ENCODE measurements around the gene MED27. TPM values are rescaled to one million over a fixed set of nuclear protein-coding genes. Genes with fewer than 3 reads are reported as not detected.

The MED27 gene
- total RNA-seq, 1 experiment from 2014 or later = 24.4 TPM

GRCh38 chr9:131943351-131943841, 136.3 kb downstream of the MED27 start:
- TF ChIP-seq REST (IDR thresholded peaks at IDR 0.05; ENCODE audit: insufficient read depth in 1 of 2, low read depth in 2 of 2, low read length in 1 of 2) = no peak
- TF ChIP-seq TCF7L2 (IDR thresholded peaks at IDR 0.05; ENCODE audit: low read depth, low read length) = no peak
- TF ChIP-seq CTCF (IDR thresholded peaks at IDR 0.05) = no peak
- TF ChIP-seq POLR2AphosphoS5 (IDR thresholded peaks at IDR 0.05; ENCODE audit: low read depth, low read length) = no peak
- TF ChIP-seq SIN3A (IDR thresholded peaks at IDR 0.05; ENCODE audit: borderline replicate concordance, insufficient read depth, low read depth, low read length) = no peak
- Histone ChIP-seq H3K36me3 (ENCODE audit: control insufficient read depth, insufficient read depth, low read length) (no peaks in the 10 kb centered on the region), H3K4me1 (ENCODE audit: control insufficient read depth, insufficient read depth, low read length) (no peaks in the 10 kb centered on the region), H3K4me3 (ENCODE audit: low read depth in 2 of 2, low read length in 2 of 2) (no peak overlapping the region), H3K27ac (ENCODE audit: low read length) (no peak overlapping the region), H3K27me3 (ENCODE audit: control insufficient read depth, insufficient read depth, low read length) (no peaks in the 10 kb centered on the region), H3K9me3 (ENCODE audit: control insufficient read depth, insufficient read depth, low read depth, low read length) (no peaks in the 10 kb centered on the region)
- POLR2A ChIA-PET = no interaction called here
- CTCF ChIA-PET = no interaction called here
- ATAC-seq = no peak
- in situ Hi-C loops (cut with HindIII; ENCODE audit: low pct_unique_long_range_greater_than_20kb, low sequenced_read_pairs) (no loop called here), intact Hi-C loops (cut with micrococcal nuclease; ENCODE audit: unreplicated experiment) (no loop called here)
- no TSS peak for BruUV-seq (replicated peaks)
- DNase-seq (ENCODE audit: low read depth, low spot score) = no peak

- ChIA-PET POLR2A (no interaction called here), CTCF (no interaction called here)
- ATAC-seq (no peak), DNase-seq (ENCODE audit: low read depth, low spot score) (no peak)
- no peak overlapping the region for H3K27ac ChIP-seq (ENCODE audit: low read length)
- intact Hi-C loops (cut with micrococcal nuclease; ENCODE audit: unreplicated experiment) = no loop called here
- no peaks in the 10 kb centered on the region for H3K36me3 ChIP-seq (ENCODE audit: control insufficient read depth, insufficient read depth, low read length)
- no peaks in the 10 kb centered on the region for H3K27me3 ChIP-seq (ENCODE audit: control insufficient read depth, insufficient read depth, low read length)
- no peaks in the 10 kb centered on the region for H3K9me3 ChIP-seq (ENCODE audit: control insufficient read depth, insufficient read depth, low read depth, low read length)
- BruUV-seq (replicated peaks) = no TSS peak
- no peak overlapping the region for H3K4me3 ChIP-seq (ENCODE audit: low read depth in 2 of 2, low read length in 2 of 2)
- TF ChIP-seq REST (IDR thresholded peaks at IDR 0.05; ENCODE audit: insufficient read depth in 1 of 2, low read depth in 2 of 2, low read length in 1 of 2) = no peak
- no peak for TF ChIP-seq CTCF (IDR thresholded peaks at IDR 0.05)
- TF ChIP-seq SIN3A (IDR thresholded peaks at IDR 0.05; ENCODE audit: borderline replicate concordance, insufficient read depth, low read depth, low read length) = no peak
- TF ChIP-seq TCF7L2 (IDR thresholded peaks at IDR 0.05; ENCODE audit: low read depth, low read length) = no peak
- TF ChIP-seq POLR2AphosphoS5 (IDR thresholded peaks at IDR 0.05; ENCODE audit: low read depth, low read length) = no peak
- no peaks in the 10 kb centered on the region for H3K4me1 ChIP-seq (ENCODE audit: control insufficient read depth, insufficient read depth, low read length)
- in situ Hi-C loops (cut with HindIII; ENCODE audit: low pct_unique_long_range_greater_than_20kb, low sequenced_read_pairs) = no loop called here
Observed at GRCh38 chr9:131942146-131942720, 137.4 kb downstream of the MED27 start.

Measured in Panc1 (cell line).